AG04449 (cell line): Measurements from ENCODE around the gene CAD.
"Not testable (repeated sequence)": the region's sequence is repeated elsewhere in the genome, so short reads cannot be mapped to it uniquely, and the experiment has no call there.

Source experiments
- CTCF ChIA-PET: fragments of 350-600 bp; formaldehyde crosslinking; extraction: SDS; loops from one replicate; lab custom pipeline; 2021; ENCODE audit warnings: antibody characterized with exemption; lab: Yijun Ruan, JAX
- POLR2A ChIA-PET: fragments of 400-600, 350-600 bp; formaldehyde crosslinking; extraction: SDS; loops from one replicate; lab custom pipeline; 2020; ENCODE audit warnings: antibody characterized with exemption, inconsistent platforms; lab: Yijun Ruan, JAX
- DNase-seq: peaks from one replicate; pipeline ENCODE4 v3.0.0-alpha.2; 2010; ENCODE audit warnings: low read depth, low spot score
- H3K4me3 ChIP-seq: 2 replicates; pipeline ENCODE4 v1.5.1; 2011; ENCODE audit warnings: low read depth, mild to moderate bottlenecking, control low read depth, low read length
- CTCF ChIP-seq: IDR thresholded peaks from one replicate; pipeline ENCODE4 v1.5.1; 2011; ENCODE audit warnings: mild to moderate bottlenecking, moderate library complexity, low read length, control low read depth, inconsistent platforms; ENCODE audit not compliant: insufficient read depth; ENCODE audit errors: missing control alignments

The CAD gene

GRCh38 chr2:27217173-27218121 lies at the start of gene CAD:
Gene CAD, plus strand, starts transcription at chr2:27217369. Its CDS starts 183 bp downstream, at chr2:27217552.
- ChIA-PET POLR2A (interaction anchor here (0.8 kb wide), 2 partner anchors 62 to 139 kb away, joined by 3 to 5 read pairs; partner anchors contain the start of gene EMILIN1), CTCF (interaction anchor here (0.6 to 2.5 kb wide), 16 partner anchors 9 to 132 kb away, joined by 3 to 8 read pairs (median 3); partner anchors contain the start of genes PREB and TRIM54)
- TF ChIP-seq CTCF, result peak; percentile 26
- no peak for DNase-seq
- H3K4me3 ChIP-seq, result peak within 1 kb of the TSS; percentile 87

- no peak overlapping the region for H3K4me3 ChIP-seq
- CTCF ChIA-PET, result interaction anchor here (0.7 to 4.0 kb wide), 22 partner anchors 8 to 132 kb away, joined by 3 to 56 read pairs (median 6); partner anchors contain the start of genes CAD, PREB, PRR30 and TCF23
- DNase-seq, result no peak
- POLR2A ChIA-PET, result no interaction called here
- TF ChIP-seq CTCF, result no peak
Measured at GRCh38 chr2:27170581-27171337, 46.4 kb upstream of the CAD start.

GRCh38 chr2:27171351-27171848 lies 45.8 kb upstream of the CAD start:
- ChIA-PET POLR2A (no interaction called here), CTCF (interaction anchor here (0.8 to 4.0 kb wide), 11 partner anchors 8 to 109 kb away, joined by 3 to 56 read pairs (median 26); partner anchors contain the start of genes PREB and TCF23)
- no peak overlapping the region for H3K4me3 ChIP-seq
- no peak for TF ChIP-seq CTCF
- no peak for DNase-seq

GRCh38 chr2:27174638-27175037 lies 42.5 kb upstream of the CAD start:
- ChIA-PET CTCF (interaction anchor here (1.1 to 1.3 kb wide), 5 partner anchors 10 to 77 kb away, joined by 3 to 7 read pairs (median 3); no protein-coding TSS in a partner anchor), POLR2A (no interaction called here)
- DNase-seq, result no peak
- no peak for TF ChIP-seq CTCF
- no peak overlapping the region for H3K4me3 ChIP-seq

GRCh38 chr2:27175330-27175729 lies 41.8 kb upstream of the CAD start:
- ChIA-PET CTCF (interaction anchor here (0.8 to 1.3 kb wide), 8 partner anchors 9 to 78 kb away, joined by 3 to 7 read pairs (median 4); no protein-coding TSS in a partner anchor), POLR2A (no interaction called here)
- H3K4me3 ChIP-seq, result no peak overlapping the region
- DNase-seq, result no peak
- no peak for TF ChIP-seq CTCF

GRCh38 chr2:27175781-27176180 lies 41.4 kb upstream of the CAD start:
- CTCF ChIA-PET, result interaction anchor here (0.8 to 1.3 kb wide), 6 partner anchors 9 to 89 kb away, joined by 3 to 7 read pairs (median 4); no protein-coding TSS in a partner anchor
- POLR2A ChIA-PET, DNase-seq, H3K4me3 ChIP-seq: not testable (repeated sequence)
